Upper lobe of left lung (tissue), 6 donors: Measurements from ENCODE around the gene CNPY4. TPM values are rescaled to one million over a fixed set of nuclear protein-coding genes. Genes with fewer than 3 reads are reported as not detected.
A peak's percentile ranks its signal among the peaks of the same experiment; 100 is the strongest.

Experiments
- ATAC-seq, 2 donors: fragments of 200-7000 bp; cut with Tn5 transposase; one replicate each; pipeline ENCODE4 v1.9.1; 2022; ENCODE audit warnings: mild to moderate bottlenecking in 2 of 2, moderate library complexity in 2 of 2; ENCODE audit not compliant: low FRiP score in 2 of 2
- DNase-seq, 2 donors: peaks; one replicate each; pipeline ENCODE4 v3.0.0-alpha.2; 2019 to 2020
- H3K27ac ChIP-seq, 4 donors: fragments of 200-600 bp; sonication (generic); one replicate each; pipeline ENCODE4 v1.5.1; 2016 to 2019
- H3K27me3 ChIP-seq, 4 donors: fragments of 200-600 bp; sonication (generic); one replicate each; pipeline ENCODE4 v1.5.1; 2017 to 2019
- H3K36me3 ChIP-seq, 4 donors: fragments of 200-600 bp; sonication (generic); one replicate each; pipeline ENCODE4 v1.5.1; 2016 to 2019
- H3K4me1 ChIP-seq, 4 donors: fragments of 200-600 bp; sonication (generic); one replicate each; pipeline ENCODE4 v1.5.1; 2018 to 2019
- H3K4me3 ChIP-seq, 4 donors: fragments of 200-600 bp; sonication (generic); one replicate each; pipeline ENCODE4 v1.5.1; 2017 to 2019; ENCODE audit warnings: mild to moderate bottlenecking in 2 of 4, moderate library complexity in 1 of 4
- H3K9me3 ChIP-seq, 4 donors: fragments of 200-600 bp; sonication (generic); one replicate each; pipeline ENCODE4 v1.5.1; 2018 to 2019
- CTCF ChIP-seq, 6 experiments: fragments of 450-650 bp in 4 of 6; fragments of 200-600 bp in 2 of 6; sonication (generic) in 2 of 6; IDR thresholded peaks; one replicate each; pipeline ENCODE4 v1.5.1; 2016 to 2019; ENCODE audit warnings: antibody characterized with exemption in 6 of 6
- EP300 ChIP-seq, 4 donors: sonication (generic); formaldehyde crosslinking; IDR thresholded peaks; one replicate each; pipeline ENCODE4 v1.5.1; 2017; ENCODE audit warnings: antibody characterized with exemption in 4 of 4, control low read depth in 2 of 4
- POLR2A ChIP-seq, 4 donors: fragments of 450-650 bp; IDR thresholded peaks; one replicate each; pipeline ENCODE4 v1.5.1; 2016 to 2017; ENCODE audit warnings: antibody characterized with exemption in 4 of 4, mild to moderate bottlenecking in 2 of 4
- POLR2AphosphoS5 ChIP-seq, 2 donors: sonication (generic); formaldehyde crosslinking; IDR thresholded peaks; one replicate each; pipeline ENCODE4 v1.5.1; 2017; ENCODE audit warnings: antibody characterized with exemption in 2 of 2
- WGBS, 2 donors: methylation state at CpG; one replicate each; pipeline ENCODE4 v1.1.5; 2017 to 2018; 5-methylcytosine and 5-hydroxymethylcytosine counted together
- total RNA-seq, 6 donors: library from RNA; depleted of rRNA in 4 of 6; stranded (reverse); fragments of >200 nt in 4 of 6; gene quantifications; one replicate each; pipeline versions ENCODE4 v1.1.0 to v1.2.1, GENCODE V29; 2016 to 2021
- donor health status: DM: no; HTN: no; CAD: no; lungs with moderate emphysema.
- donor health status: DM: no; HTN: yes; CAD: no; lungs with severe emphysema.

CNPY4 gene
- total RNA-seq, 6 donors from 2014 or later: 2.9 to 14.6 (median 6.5) TPM

- ATAC-seq (no peak), DNase-seq (no peak)
- H3K4me3 ChIP-seq: no peak overlapping the region
- no peaks in the 10 kb centered on the region for H3K9me3 ChIP-seq
- WGBS, 2 donors: 60 to 70% methylated on average over 6 of the region's 6 CpGs
- TF ChIP-seq POLR2A (IDR thresholded peaks at IDR 0.05): no peak
- H3K4me1 ChIP-seq: peaks cover 2 to 17% (median 13%) of the 10 kb centered on the region in 4 donors
- H3K27ac ChIP-seq: no peak overlapping the region
- H3K27me3 ChIP-seq: peaks cover 0 to 1% (median 0%) of the 10 kb centered on the region in 4 donors
- H3K36me3 ChIP-seq: no peaks in the 10 kb centered on the region
Observed at GRCh38 chr7:100163006-100163531, 43.6 kb downstream of the CNPY4 start.

GRCh38 chr7:100163871-100164270 lies 44.4 kb downstream of the CNPY4 start:
- H3K9me3 ChIP-seq: no peaks in the 10 kb centered on the region
- ATAC-seq: no peak
- H3K4me1 ChIP-seq: peaks cover 10 to 23% (median 19%) of the 10 kb centered on the region in 4 donors
- H3K27me3 ChIP-seq: peaks cover 0 to 9% (median 0%) of the 10 kb centered on the region in 4 donors
- no peak overlapping the region for H3K27ac ChIP-seq
- H3K36me3 ChIP-seq: no peaks in the 10 kb centered on the region
- 87 to 91% methylated on average over 5 of the region's 5 CpGs for WGBS, 2 donors
- H3K4me3 ChIP-seq: no peak overlapping the region
- no peak for DNase-seq
- TF ChIP-seq POLR2AphosphoS5 (IDR thresholded peaks at IDR 0.05) (no peak), POLR2A (IDR thresholded peaks at IDR 0.05) (no peak), CTCF (IDR thresholded peaks at IDR 0.05) (no peak), EP300 (IDR thresholded peaks at IDR 0.05) (no peak)

- no peak for TF ChIP-seq POLR2A (IDR thresholded peaks at IDR 0.05)
- TF ChIP-seq POLR2AphosphoS5 (IDR thresholded peaks at IDR 0.05): no peak
- TF ChIP-seq CTCF (IDR thresholded peaks at IDR 0.05): no peak
- TF ChIP-seq EP300 (IDR thresholded peaks at IDR 0.05): no peak
- peak in 1 of 2 donors; percentile 53 for DNase-seq
- ATAC-seq: no peak
- Histone ChIP-seq H3K27ac (no peak overlapping the region), H3K27me3 (peaks cover 0 to 14% (median 5%) of the 10 kb centered on the region in 4 donors), H3K9me3 (no peaks in the 10 kb centered on the region), H3K36me3 (no peaks in the 10 kb centered on the region), H3K4me1 (peaks cover 12 to 26% (median 24%) of the 10 kb centered on the region in 4 donors), H3K4me3 (peak overlapping the region in 2 of 4 donors; percentile 2 to 56)
- WGBS, 2 donors: 66 to 72% methylated on average over 13 to 16 of the region's 16 CpGs
Observed at GRCh38 chr7:100166317-100166940, 47.0 kb downstream of the CNPY4 start.

GRCh38 chr7:100166970-100167911 lies 47.8 kb downstream of the CNPY4 start:
- Histone ChIP-seq H3K4me1 (peaks cover 15 to 33% (median 29%) of the 10 kb centered on the region in 4 donors), H3K27me3 (peaks cover 0 to 20% (median 10%) of the 10 kb centered on the region in 4 donors), H3K36me3 (no peaks in the 10 kb centered on the region), H3K4me3 (peak overlapping the region in 3 of 4 donors; percentile 37 to 56 (median 50)), H3K27ac (peak overlapping the region in 1 of 4 donors; percentile 70), H3K9me3 (no peaks in the 10 kb centered on the region)
- DNase-seq: no peak
- TF ChIP-seq EP300 (IDR thresholded peaks at IDR 0.05): no peak
- TF ChIP-seq POLR2AphosphoS5 (IDR thresholded peaks at IDR 0.05): no peak
- no peak for TF ChIP-seq CTCF (IDR thresholded peaks at IDR 0.05)
- no peak for TF ChIP-seq POLR2A (IDR thresholded peaks at IDR 0.05)
- ATAC-seq: no peak
- 36 to 37% methylated on average over 14 of the region's 14 CpGs for WGBS, 2 donors

- DNase-seq (no peak), ATAC-seq (peak; percentile 3 to 54)
- H3K9me3 ChIP-seq: no peaks in the 10 kb centered on the region
- H3K27me3 ChIP-seq: peaks cover 0 to 20% (median 10%) of the 10 kb centered on the region in 4 donors
- no peak for TF ChIP-seq POLR2AphosphoS5 (IDR thresholded peaks at IDR 0.05)
- no peak for TF ChIP-seq EP300 (IDR thresholded peaks at IDR 0.05)
- no peak for TF ChIP-seq POLR2A (IDR thresholded peaks at IDR 0.05)
- TF ChIP-seq CTCF (IDR thresholded peaks at IDR 0.05): no peak
- 4 to 6% methylated on average over 11 of the region's 11 CpGs for WGBS, 2 donors
- H3K27ac ChIP-seq: peak overlapping the region in 3 of 4 donors; percentile 53 to 70 (median 68)
- H3K4me1 ChIP-seq: peaks cover 15 to 33% (median 29%) of the 10 kb centered on the region in 4 donors
- no peaks in the 10 kb centered on the region for H3K36me3 ChIP-seq
- peak overlapping the region in 3 of 4 donors; percentile 37 to 56 (median 50) for H3K4me3 ChIP-seq
Observed at GRCh38 chr7:100167912-100168323, 48.5 kb downstream of the CNPY4 start.
